Measurements from ENCODE around the gene RHBDD2. TPM values are rescaled to one million over a fixed set of nuclear protein-coding genes. Genes with fewer than 3 reads are reported as not detected.

Gene RHBDD2
- total and polyA plus RNA-seq, 10 of the 15 experiments (the other 5 are each of a cell fraction or from before 2014, with no cell fraction given) = 3.9 to 39.8 (median 16.9) TPM

DNA sequence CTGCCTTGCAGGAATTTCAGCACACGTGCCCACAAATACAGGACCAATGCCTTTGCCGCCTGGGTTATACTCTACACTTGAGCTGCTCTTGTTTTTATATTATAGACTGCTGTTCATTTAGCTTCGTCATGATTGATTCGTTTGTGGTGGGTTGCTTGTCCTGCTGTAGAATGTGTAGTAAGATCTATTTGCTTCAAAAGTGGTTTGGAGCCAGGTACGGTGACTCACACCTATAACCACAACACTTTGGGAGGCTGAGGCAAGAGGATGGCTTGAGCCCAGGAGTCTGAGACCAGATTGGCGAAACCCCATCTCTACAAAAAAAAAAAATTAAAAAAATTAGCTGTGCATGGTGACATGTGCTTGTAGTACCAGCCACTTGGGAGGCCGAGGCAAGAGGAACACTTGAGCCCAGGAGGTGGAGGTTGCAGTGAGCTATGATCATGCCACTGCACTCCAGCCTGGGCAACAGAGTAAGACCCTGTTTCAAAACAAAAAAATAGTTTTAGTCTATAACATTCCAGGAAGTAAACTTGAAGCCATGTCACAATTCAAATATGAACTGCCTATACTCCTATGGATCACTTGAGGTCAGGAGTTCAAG is 9.0 kb upstream of the RHBDD2 start:
- ChIA-PET SMC1A (ENCODE audit: uncharacterized antibody, unreplicated experiment) (interaction anchor here (0.7 to 3.1 kb wide), 7 partner anchors 9 to 1817 kb away, joined by 3 to 31 read pairs (median 3); partner anchors contain the start of gene RHBDD2), RAD21 (ENCODE audit: unreplicated experiment) (interaction anchor here (3.6 kb wide), 1 partner anchor 150 kb away, joined by 27 read pairs; no protein-coding TSS in a partner anchor), CTCF (interaction anchor here (0.6 to 10.9 kb wide), 3 partner anchors 151 to 218 kb away, joined by 3 to 247 read pairs (median 3); no protein-coding TSS in a partner anchor), POLR2A (interaction anchor here (1.2 kb wide), 1 partner anchor 150 kb away, joined by 3 read pairs; no protein-coding TSS in a partner anchor)
- in situ Hi-C loops (cut with MboI) (loop anchor here (5.0 kb wide), 1 partner anchor 152 kb away; no protein-coding TSS in a partner anchor), intact Hi-C loops (cut with micrococcal nuclease; ENCODE audit: unreplicated experiment) (no loop called here)
- Histone ChIP-seq H3K36me3 (ENCODE audit: control insufficient read depth in 2 of 2, insufficient read depth in 2 of 2, low read length in 1 of 2) (no peaks in the 10 kb centered on the region), H3K4me1 (ENCODE audit: control insufficient read depth, insufficient read depth, low read length) (no peaks in the 10 kb centered on the region), H3K27ac (ENCODE audit: control insufficient read depth, insufficient read depth) (no peak overlapping the region), H3K79me2 (ENCODE audit: control insufficient read depth, insufficient read depth, low read length) (no peaks in the 10 kb centered on the region), H3K4me2 (ENCODE audit: control insufficient read depth, insufficient read depth) (no peak overlapping the region), H3K4me3 (no peak overlapping the region), H3K9ac (ENCODE audit: control insufficient read depth, insufficient read depth, low read length) (no peak overlapping the region), H4K20me1 (ENCODE audit: control insufficient read depth, insufficient read depth) (no peaks in the 10 kb centered on the region), H3K27me3 (replicated peaks in 1 of 2; ENCODE audit: control insufficient read depth in 2 of 2, insufficient read depth in 2 of 2, low read length in 1 of 2) (no peaks in the 10 kb centered on the region), H3K9me3 (replicated peaks; ENCODE audit: control insufficient read depth, insufficient read depth, low read length) (no peaks in the 10 kb centered on the region), H2AFZ (ENCODE audit: control insufficient read depth, low read depth, low read length) (no peak overlapping the region)
- 45% methylated on average over 7 of the region's 7 CpGs for WGBS (ENCODE audit: insufficient coverage, insufficient replicate concordance, low lambda C conversion rate, missing lambda C conversion rate)
- no peak for DNase-seq (ENCODE audit: low read depth, low spot score)
- no TSS peak for BruUV-seq (replicated peaks)
- ATAC-seq = no peak
- TF ChIP-seq, protein P1, sequence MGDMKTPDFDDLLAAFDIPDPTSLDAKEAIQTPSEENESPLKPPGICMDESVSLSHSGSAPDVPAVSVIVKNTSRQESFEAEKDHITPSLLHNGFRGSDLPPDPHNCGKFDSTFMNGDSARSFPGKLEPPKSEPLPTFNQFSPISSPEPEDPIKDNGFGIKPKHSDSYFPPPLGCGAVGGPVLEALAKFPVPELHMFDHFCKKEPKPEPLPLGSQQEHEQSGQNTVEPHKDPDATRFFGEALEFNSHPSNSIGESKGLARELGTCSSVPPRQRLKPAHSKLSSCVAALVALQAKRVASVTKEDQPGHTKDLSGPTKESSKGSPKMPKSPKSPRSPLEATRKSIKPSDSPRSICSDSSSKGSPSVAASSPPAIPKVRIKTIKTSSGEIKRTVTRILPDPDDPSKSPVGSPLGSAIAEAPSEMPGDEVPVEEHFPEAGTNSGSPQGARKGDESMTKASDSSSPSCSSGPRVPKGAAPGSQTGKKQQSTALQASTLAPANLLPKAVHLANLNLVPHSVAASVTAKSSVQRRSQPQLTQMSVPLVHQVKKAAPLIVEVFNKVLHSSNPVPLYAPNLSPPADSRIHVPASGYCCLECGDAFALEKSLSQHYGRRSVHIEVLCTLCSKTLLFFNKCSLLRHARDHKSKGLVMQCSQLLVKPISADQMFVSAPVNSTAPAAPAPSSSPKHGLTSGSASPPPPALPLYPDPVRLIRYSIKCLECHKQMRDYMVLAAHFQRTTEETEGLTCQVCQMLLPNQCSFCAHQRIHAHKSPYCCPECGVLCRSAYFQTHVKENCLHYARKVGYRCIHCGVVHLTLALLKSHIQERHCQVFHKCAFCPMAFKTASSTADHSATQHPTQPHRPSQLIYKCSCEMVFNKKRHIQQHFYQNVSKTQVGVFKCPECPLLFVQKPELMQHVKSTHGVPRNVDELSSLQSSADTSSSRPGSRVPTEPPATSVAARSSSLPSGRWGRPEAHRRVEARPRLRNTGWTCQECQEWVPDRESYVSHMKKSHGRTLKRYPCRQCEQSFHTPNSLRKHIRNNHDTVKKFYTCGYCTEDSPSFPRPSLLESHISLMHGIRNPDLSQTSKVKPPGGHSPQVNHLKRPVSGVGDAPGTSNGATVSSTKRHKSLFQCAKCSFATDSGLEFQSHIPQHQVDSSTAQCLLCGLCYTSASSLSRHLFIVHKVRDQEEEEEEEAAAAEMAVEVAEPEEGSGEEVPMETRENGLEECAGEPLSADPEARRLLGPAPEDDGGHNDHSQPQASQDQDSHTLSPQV (IDR thresholded peaks at IDR 0.05) = no peak
- no peak for TF ChIP-seq JUNB (IDR thresholded peaks at IDR 0.05)
- no peak for TF ChIP-seq TCF7 (IDR thresholded peaks at IDR 0.05; ENCODE audit: borderline replicate concordance)
- TF ChIP-seq, protein P2, sequence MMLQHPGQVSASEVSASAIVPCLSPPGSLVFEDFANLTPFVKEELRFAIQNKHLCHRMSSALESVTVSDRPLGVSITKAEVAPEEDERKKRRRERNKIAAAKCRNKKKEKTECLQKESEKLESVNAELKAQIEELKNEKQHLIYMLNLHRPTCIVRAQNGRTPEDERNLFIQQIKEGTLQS (IDR thresholded peaks at IDR 0.05; ENCODE audit: borderline replicate concordance, extremely low read depth, low read depth, low read length) = no peak
- no peak for FAIRE-seq

Measured in GM12878 (cell line).